Colonic mucosa (tissue), 4 donors: ENCODE measurements around the gene ZNF500. TPM values are rescaled to one million over a fixed set of nuclear protein-coding genes. Genes with fewer than 3 reads are reported as not detected.

Experiments used
- DNase-seq: peaks from one replicate; pipeline ENCODE4 v3.0.0-alpha.2; 2020
- H3K27ac ChIP-seq: fragments of 200-600 bp; one replicate; pipeline ENCODE4 v1.8.0; 2021
- H3K27me3 ChIP-seq: fragments of 200-600 bp; one replicate; pipeline ENCODE4 v1.8.0; 2021
- H3K36me3 ChIP-seq: fragments of 200-600 bp; one replicate; pipeline ENCODE4 v1.8.0; 2021
- H3K4me1 ChIP-seq: fragments of 200-600 bp; one replicate; pipeline ENCODE4 v1.8.0; 2021; ENCODE audit warnings: mild to moderate bottlenecking
- H3K4me3 ChIP-seq: fragments of 200-600 bp; one replicate; pipeline ENCODE4 v1.8.0; 2021
- H3K9ac ChIP-seq, 2 donors: one replicate each; pipeline ENCODE4 v1.7.0; 2013; ENCODE audit warnings: control low read depth in 2 of 2, low read depth in 2 of 2, low read length in 2 of 2
- H3K9me3 ChIP-seq: fragments of 200-600 bp; one replicate; pipeline ENCODE4 v1.8.0; 2021
- CTCF ChIP-seq: fragments of 200-600 bp; IDR thresholded peaks from one replicate; pipeline ENCODE4 v1.8.0; 2022; ENCODE audit warnings: antibody characterized with exemption, mild to moderate bottlenecking
- intact Hi-C: fragments of 100-400 bp; cut with DNase I; formaldehyde crosslinking; loops from one replicate; pipeline ENCODE4 v1.14.1; 2022
- total RNA-seq, 2 donors: library from RNA; stranded (reverse); fragmentation: NEBNext Ultra II Directional in 1 of 2; extraction: Animal tissue kit (Norgen Biotek cat#: 25700) in 1 of 2; gene quantifications; one replicate each; pipeline ENCODE4 v1.2.1, GENCODE V29; 2021
- donor health status: healthy.
- donor health status: DM: no; HTN: no; CAD: no.
- donor health status: DM: no; HTN: no; CAD: no.

ZNF500 gene
- total RNA-seq, 2 donors from 2014 or later, result 12.3 to 16.1 TPM

GRCh38 chr16:4755687-4756086 is 11.3 kb downstream of the ZNF500 start:
- H3K4me3 ChIP-seq, result no peak overlapping the region
- no peaks in the 10 kb centered on the region for H3K9me3 ChIP-seq
- H3K9ac ChIP-seq, result no peak overlapping the region
- no peaks in the 10 kb centered on the region for H3K27me3 ChIP-seq
- DNase-seq, result no peak
- H3K36me3 ChIP-seq, result peaks cover 11% of the 10 kb centered on the region
- no peak for TF ChIP-seq CTCF
- no peak overlapping the region for H3K27ac ChIP-seq
- intact Hi-C loops, result no loop called here
- H3K4me1 ChIP-seq, result no peaks in the 10 kb centered on the region

GRCh38 chr16:4754865-4755264 is 12.1 kb downstream of the ZNF500 start:
- H3K4me1 ChIP-seq, result no peaks in the 10 kb centered on the region
- no peak for TF ChIP-seq CTCF
- no peaks in the 10 kb centered on the region for H3K27me3 ChIP-seq
- H3K36me3 ChIP-seq, result peaks cover 10% of the 10 kb centered on the region
- H3K9ac ChIP-seq, result no peak overlapping the region
- H3K9me3 ChIP-seq, result no peaks in the 10 kb centered on the region
- DNase-seq, result no peak
- no peak overlapping the region for H3K4me3 ChIP-seq
- intact Hi-C loops, result no loop called here
- no peak overlapping the region for H3K27ac ChIP-seq

- Histone ChIP-seq H3K27ac (no peak overlapping the region), H3K9me3 (no peaks in the 10 kb centered on the region), H3K36me3 (peaks cover 4% of the 10 kb centered on the region), H3K27me3 (no peaks in the 10 kb centered on the region), H3K4me1 (no peaks in the 10 kb centered on the region), H3K9ac (no peak overlapping the region), H3K4me3 (no peak overlapping the region)
- DNase-seq, result no peak
- intact Hi-C loops, result no loop called here
- TF ChIP-seq CTCF, result no peak
These were observed 13.7 kb downstream of the ZNF500 start for GRCh38 chr16:4753227-4753626.

GRCh38 chr16:4752351-4753100 is 14.4 kb downstream of the ZNF500 start:
- peaks cover 4% of the 10 kb centered on the region for H3K36me3 ChIP-seq
- TF ChIP-seq CTCF, result no peak

GRCh38 chr16:4750896-4751295 is 16.1 kb downstream of the ZNF500 start:
- H3K36me3 ChIP-seq, result peaks cover 4% of the 10 kb centered on the region
- H3K27me3 ChIP-seq, result no peaks in the 10 kb centered on the region
- no peak overlapping the region for H3K27ac ChIP-seq
- no peaks in the 10 kb centered on the region for H3K9me3 ChIP-seq
- no peak overlapping the region for H3K4me3 ChIP-seq
- intact Hi-C loops, result no loop called here
- no peak for DNase-seq
- no peaks in the 10 kb centered on the region for H3K4me1 ChIP-seq
- H3K9ac ChIP-seq, result no peak overlapping the region
- no peak for TF ChIP-seq CTCF

More at GRCh38 chr16:4752351-4753100, 14.4 kb downstream of the ZNF500 start:
- H3K27me3 ChIP-seq, result no peaks in the 10 kb centered on the region
- H3K9me3 ChIP-seq, result no peaks in the 10 kb centered on the region
- H3K9ac ChIP-seq, result no peak overlapping the region
- no peak for DNase-seq
- no peaks in the 10 kb centered on the region for H3K4me1 ChIP-seq
- H3K27ac ChIP-seq, result no peak overlapping the region
- intact Hi-C loops, result no loop called here
- no peak overlapping the region for H3K4me3 ChIP-seq
